HepG2 (cell line): ENCODE data around the gene B4GALT3. TPM values are rescaled to one million over a fixed set of nuclear protein-coding genes. Genes with fewer than 3 reads are reported as not detected.

Experiments used
- ATAC-seq: fragments of 200-7000 bp; cut with Tn5 transposase; 3 replicates; pipeline ENCODE4 v1.9.1; 2020; ENCODE audit warnings: mild to moderate bottlenecking, moderate library complexity
- BruUV-seq: library from RNA; stranded (reverse); fragments of 400-500 nt; replicated peaks from 2 replicates; lab custom pipeline; 2021; lab: Mats Ljungman, UMichigan
- CTCF ChIA-PET: fragments of 300-600 bp; formaldehyde crosslinking; extraction: SDS; loops from one replicate; lab custom pipeline; 2021; ENCODE audit warnings: low total read pairs, inconsistent platforms, low intra/inter-chr PET ratio; lab: Yijun Ruan, JAX
- POLR2A ChIA-PET: fragments of 350-600 bp; sonication (Branson Sonifier 250); formaldehyde crosslinking; loops from one replicate; lab custom pipeline; 2020; ENCODE audit warnings: antibody characterized with exemption, inconsistent platforms; lab: Yijun Ruan, JAX
- DNase-seq: peaks from one replicate; pipeline ENCODE4 v3.0.0-alpha.2; 2015; ENCODE audit warnings: low spot score
- FAIRE-seq: peaks from 3 replicates; lab custom pipeline; 2011; peaks lifted over from hg19 to GRCh38; lab: Jason Lieb, UNC
- H2AFZ ChIP-seq: one replicate; pipeline ENCODE4 v1.6.1; 2011; ENCODE audit warnings: low read length, inconsistent platforms
- H3K27ac ChIP-seq: fragments of 300-600 bp; 3 replicates; pipeline ENCODE4 v1.8.0; 2011; ENCODE audit warnings: mixed run types, mild to moderate bottlenecking, mixed read lengths, low read length, inconsistent platforms; ENCODE audit not compliant: insufficient read depth; ENCODE audit errors: extremely low read length
- H3K27me3 ChIP-seq, 2 experiments: fragments of 200-600 bp in 1 of 2; 2 replicates in 1 of 2; 3 replicates in 1 of 2; pipeline versions ENCODE4 v1.6.0 to v1.8.0; 2011; ENCODE audit warnings: low read length in 2 of 2, mild to moderate bottlenecking in 2 of 2, moderate library complexity in 2 of 2, inconsistent platforms in 1 of 2; ENCODE audit not compliant: insufficient read depth in 2 of 2, control insufficient read depth in 1 of 2
- H3K36me3 ChIP-seq, 2 experiments: fragments of 200-600 bp in 1 of 2; replicated peaks in 1 of 2; 2 replicates in 1 of 2; 3 replicates in 1 of 2; pipeline versions ENCODE4 v1.5.1 to v1.8.0; 2011; ENCODE audit warnings: low read length in 2 of 2, inconsistent platforms in 1 of 2; ENCODE audit not compliant: insufficient read depth in 2 of 2, control insufficient read depth in 1 of 2
- H3K4me1 ChIP-seq: 2 replicates; pipeline ENCODE4 v1.5.1; 2012; ENCODE audit warnings: low read length, inconsistent platforms; ENCODE audit not compliant: insufficient read depth
- H3K4me2 ChIP-seq: 2 replicates; pipeline ENCODE4 v1.6.0; 2011; ENCODE audit warnings: low read depth, low read length, inconsistent platforms
- H3K4me3 ChIP-seq, 3 experiments: fragments of 200-600 bp in 1 of 3; sonication (generic), shearing (Covaris generic) in 1 of 3; replicated peaks in 1 of 3; 2 replicates each; pipeline ENCODE4 v1.5.1; 2011 to 2016; ENCODE audit warnings: low read length in 3 of 3, inconsistent platforms in 2 of 3, low read depth in 2 of 3, mild to moderate bottlenecking in 2 of 3, control low read depth in 1 of 3, mixed read lengths in 1 of 3; ENCODE audit not compliant: insufficient read depth in 1 of 3
- H3K79me2 ChIP-seq: one replicate; pipeline ENCODE4 v1.6.1; 2011; ENCODE audit warnings: low read length, inconsistent platforms; ENCODE audit not compliant: insufficient read depth
- H3K9ac ChIP-seq: 2 replicates; pipeline ENCODE4 v1.6.0; 2011; ENCODE audit warnings: mild to moderate bottlenecking, low read depth, low read length, inconsistent platforms; ENCODE audit not compliant: insufficient read depth
- H3K9me3 ChIP-seq: 2 replicates; pipeline ENCODE4 v1.5.1; 2012; ENCODE audit warnings: mild to moderate bottlenecking, low read length
- H4K20me1 ChIP-seq: 2 replicates; pipeline ENCODE4 v1.6.0; 2011; ENCODE audit warnings: inconsistent platforms, mild to moderate bottlenecking, low read length, moderate library complexity; ENCODE audit not compliant: insufficient read depth
- ATF7 ChIP-seq, 2 experiments: fragments of 450-650 bp in 1 of 2; sonication (generic) in 1 of 2; formaldehyde crosslinking in 1 of 2; IDR thresholded peaks; 2 replicates each; pipeline versions ENCODE4 v1.4.0 to v1.6.1; 2016 to 2020; ENCODE audit warnings: antibody characterized with exemption in 1 of 2, mild to moderate bottlenecking in 1 of 2, missing genetic modification reagents in 1 of 2
- FLYWCH1 ChIP-seq: sonication (generic); formaldehyde crosslinking; IDR thresholded peaks from 2 replicates; pipeline ENCODE4 v1.8.1; 2023; ENCODE audit warnings: mild to moderate bottlenecking, missing genetic modification reagents
- FOXO1 ChIP-seq: sonication (generic); formaldehyde crosslinking; IDR thresholded peaks from 2 replicates; pipeline ENCODE4 v1.4.0; 2020; ENCODE audit warnings: missing genetic modification reagents
- NFATC3 ChIP-seq: sonication (generic); formaldehyde crosslinking; IDR thresholded peaks from 2 replicates; pipeline ENCODE4 v1.5.1; 2020; ENCODE audit warnings: mild to moderate bottlenecking, missing genetic modification reagents
- POLR2AphosphoS2 ChIP-seq: IDR thresholded peaks from 2 replicates; pipeline ENCODE4 v1.6.1; 2011; ENCODE audit warnings: low read depth, low read length, improper control_type of control experiment
- U2AF1 ChIP-seq: fragments of 200-400 bp; formaldehyde crosslinking; optimal IDR thresholded peaks from 2 replicates; pipeline ENCODE3; 2017; ENCODE audit warnings: mild to moderate bottlenecking, low read depth, low read length
- ZNF251 ChIP-seq: sonication (generic); formaldehyde crosslinking; IDR thresholded peaks from 2 replicates; pipeline ENCODE4 v1.9.0; 2021; ENCODE audit warnings: mild to moderate bottlenecking, missing genetic modification reagents
- ZNF44 ChIP-seq: sonication (generic); formaldehyde crosslinking; IDR thresholded peaks from 2 replicates; pipeline ENCODE4 v1.5.1; 2020; ENCODE audit warnings: mild to moderate bottlenecking, missing genetic modification reagents
- ZNF761 ChIP-seq: sonication (generic); formaldehyde crosslinking; conservative IDR thresholded peaks from 2 replicates; pipeline ENCODE4 v1.4.0; 2020; ENCODE audit warnings: mild to moderate bottlenecking, missing genetic modification reagents
- WGBS: methylation state at CpG from one replicate; pipeline ENCODE4 v1.1.6; 2017; ENCODE audit warnings: low lambda C conversion rate; 5-methylcytosine and 5-hydroxymethylcytosine counted together
- in situ Hi-C: cut with HindIII; loops from 2 replicates; pipeline ENCODE4 v1.10.0; 2017; ENCODE audit warnings: low pct_unique_long_range_greater_than_20kb; ENCODE audit not compliant: extremely low pct_ligation_motif_present
- intact Hi-C: fragments of 100-400 bp; cut with micrococcal nuclease; formaldehyde crosslinking; loops from one replicate; pipeline ENCODE4 v1.10.0; 2022; ENCODE audit not compliant: unreplicated experiment
- polyA plus RNA-seq, 8 experiments: library from polyadenylated mRNA; depleted of rRNA in 3 of 8; stranded (reverse) in 7 of 8; unstranded in 1 of 8; fragments of >200 nt; fragmentation: Illumina TruSeq in 4 of 8; extraction: Trizol in 4 of 8; gene quantifications; 2 replicates each; pipeline versions ENCODE4 v1.2.1 to v1.2.3, GENCODE V29; 2011 to 2016; ENCODE audit warnings: low read depth in 4 of 8, missing spikeins in 1 of 8, mixed read lengths in 1 of 8; ENCODE audit not compliant: insufficient read depth in 1 of 8
- total RNA-seq, 5 experiments: library from RNA; depleted of rRNA; stranded (reverse); fragments of >200 nt; fragmentation: Illumina TruSeq; extraction: Trizol; gene quantifications; 2 replicates each; pipeline ENCODE4 v1.2.3, GENCODE V29; 2016; ENCODE audit warnings: low read depth in 1 of 5
- TF ChIP-seq, protein P1 (sequence below): sonication (generic); formaldehyde crosslinking; conservative IDR thresholded peaks from 2 replicates; pipeline ENCODE4 v1.4.0; 2020; ENCODE audit warnings: missing genetic modification reagents
- TF ChIP-seq, protein P2 (sequence below): sonication (generic); formaldehyde crosslinking; IDR thresholded peaks from one replicate; pipeline ENCODE4 v1.5.1; 2020; ENCODE audit warnings: mild to moderate bottlenecking, missing genetic modification reagents; ENCODE audit errors: not compliant biosample characterization

Gene B4GALT3
- total and polyA plus RNA-seq, 2 of the 13 experiments (the other 11 are each of a cell fraction or from before 2014, with no cell fraction given), result 35.6 to 40.4 TPM

DNA sequence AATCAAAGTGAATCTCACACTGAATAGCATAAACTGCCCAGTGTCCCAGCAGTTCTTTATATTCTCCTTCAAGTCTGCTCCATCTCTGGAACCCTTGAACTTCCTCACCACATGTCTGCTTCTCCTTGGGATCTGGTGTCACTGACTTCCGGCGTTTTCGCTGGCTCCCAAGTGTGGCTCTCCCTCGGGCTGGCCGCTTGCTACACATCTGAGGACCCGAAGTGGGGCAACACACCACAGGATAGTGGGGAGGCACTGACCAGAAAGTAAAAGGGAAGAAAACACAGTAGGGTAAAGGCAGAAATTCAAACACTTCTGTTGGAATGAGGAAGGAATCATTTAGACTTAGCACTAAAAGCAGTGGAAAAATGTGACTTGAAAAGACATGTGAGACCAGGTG lies 54.3 kb downstream of the B4GALT3 start:
- Histone ChIP-seq H3K27me3 (no peaks in the 10 kb centered on the region), H3K36me3 (peaks cover 25 to 76% of the 10 kb centered on the region in 2 experiments), H4K20me1 (no peaks in the 10 kb centered on the region), H3K4me2 (no peak overlapping the region), H2AFZ (no peak overlapping the region), H3K9ac (no peak overlapping the region), H3K79me2 (peaks cover 24% of the 10 kb centered on the region), H3K4me3 (no peak overlapping the region), H3K9me3 (no peaks in the 10 kb centered on the region), H3K4me1 (peaks cover 17% of the 10 kb centered on the region), H3K27ac (no peak overlapping the region)
- ChIA-PET CTCF (no interaction called here), POLR2A (no interaction called here)
- FAIRE-seq (no peak), DNase-seq (no peak), ATAC-seq (no peak)
- no TSS peak for BruUV-seq
- in situ Hi-C loops (no loop called here), intact Hi-C loops (no loop called here)
- WGBS, result 97% methylated on average over 6 of the region's 6 CpGs
- TF ChIP-seq ZNF761 (CRISPR knock-in tag) (no peak), POLR2AphosphoS2 (no peak), FLYWCH1 (no peak), ZNF251 (CRISPR knock-in tag) (no peak), FOXO1 (CRISPR knock-in tag) (no peak), ATF7 (IDR thresholded peaks at IDR 0.05) (no peak), ATF7 (CRISPR knock-in tag; IDR thresholded peaks at IDR 0.05) (no peak), NFATC3 (no peak), ZNF44 (CRISPR knock-in tag) (no peak), U2AF1 (no peak)
- TF ChIP-seq, protein P1, sequence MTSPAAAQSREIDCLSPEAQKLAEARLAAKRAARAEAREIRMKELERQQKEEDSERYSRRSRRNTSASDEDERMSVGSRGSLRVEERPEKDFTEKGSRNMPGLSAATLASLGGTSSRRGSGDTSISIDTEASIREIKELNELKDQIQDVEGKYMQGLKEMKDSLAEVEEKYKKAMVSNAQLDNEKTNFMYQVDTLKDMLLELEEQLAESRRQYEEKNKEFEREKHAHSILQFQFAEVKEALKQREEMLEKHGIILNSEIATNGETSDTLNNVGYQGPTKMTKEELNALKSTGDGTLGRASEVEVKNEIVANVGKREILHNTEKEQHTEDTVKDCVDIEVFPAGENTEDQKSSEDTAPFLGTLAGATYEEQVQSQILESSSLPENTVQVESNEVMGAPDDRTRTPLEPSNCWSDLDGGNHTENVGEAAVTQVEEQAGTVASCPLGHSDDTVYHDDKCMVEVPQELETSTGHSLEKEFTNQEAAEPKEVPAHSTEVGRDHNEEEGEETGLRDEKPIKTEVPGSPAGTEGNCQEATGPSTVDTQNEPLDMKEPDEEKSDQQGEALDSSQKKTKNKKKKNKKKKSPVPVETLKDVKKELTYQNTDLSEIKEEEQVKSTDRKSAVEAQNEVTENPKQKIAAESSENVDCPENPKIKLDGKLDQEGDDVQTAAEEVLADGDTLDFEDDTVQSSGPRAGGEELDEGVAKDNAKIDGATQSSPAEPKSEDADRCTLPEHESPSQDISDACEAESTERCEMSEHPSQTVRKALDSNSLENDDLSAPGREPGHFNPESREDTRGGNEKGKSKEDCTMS (CRISPR knock-in tag), result no peak
- TF ChIP-seq, protein P2, sequence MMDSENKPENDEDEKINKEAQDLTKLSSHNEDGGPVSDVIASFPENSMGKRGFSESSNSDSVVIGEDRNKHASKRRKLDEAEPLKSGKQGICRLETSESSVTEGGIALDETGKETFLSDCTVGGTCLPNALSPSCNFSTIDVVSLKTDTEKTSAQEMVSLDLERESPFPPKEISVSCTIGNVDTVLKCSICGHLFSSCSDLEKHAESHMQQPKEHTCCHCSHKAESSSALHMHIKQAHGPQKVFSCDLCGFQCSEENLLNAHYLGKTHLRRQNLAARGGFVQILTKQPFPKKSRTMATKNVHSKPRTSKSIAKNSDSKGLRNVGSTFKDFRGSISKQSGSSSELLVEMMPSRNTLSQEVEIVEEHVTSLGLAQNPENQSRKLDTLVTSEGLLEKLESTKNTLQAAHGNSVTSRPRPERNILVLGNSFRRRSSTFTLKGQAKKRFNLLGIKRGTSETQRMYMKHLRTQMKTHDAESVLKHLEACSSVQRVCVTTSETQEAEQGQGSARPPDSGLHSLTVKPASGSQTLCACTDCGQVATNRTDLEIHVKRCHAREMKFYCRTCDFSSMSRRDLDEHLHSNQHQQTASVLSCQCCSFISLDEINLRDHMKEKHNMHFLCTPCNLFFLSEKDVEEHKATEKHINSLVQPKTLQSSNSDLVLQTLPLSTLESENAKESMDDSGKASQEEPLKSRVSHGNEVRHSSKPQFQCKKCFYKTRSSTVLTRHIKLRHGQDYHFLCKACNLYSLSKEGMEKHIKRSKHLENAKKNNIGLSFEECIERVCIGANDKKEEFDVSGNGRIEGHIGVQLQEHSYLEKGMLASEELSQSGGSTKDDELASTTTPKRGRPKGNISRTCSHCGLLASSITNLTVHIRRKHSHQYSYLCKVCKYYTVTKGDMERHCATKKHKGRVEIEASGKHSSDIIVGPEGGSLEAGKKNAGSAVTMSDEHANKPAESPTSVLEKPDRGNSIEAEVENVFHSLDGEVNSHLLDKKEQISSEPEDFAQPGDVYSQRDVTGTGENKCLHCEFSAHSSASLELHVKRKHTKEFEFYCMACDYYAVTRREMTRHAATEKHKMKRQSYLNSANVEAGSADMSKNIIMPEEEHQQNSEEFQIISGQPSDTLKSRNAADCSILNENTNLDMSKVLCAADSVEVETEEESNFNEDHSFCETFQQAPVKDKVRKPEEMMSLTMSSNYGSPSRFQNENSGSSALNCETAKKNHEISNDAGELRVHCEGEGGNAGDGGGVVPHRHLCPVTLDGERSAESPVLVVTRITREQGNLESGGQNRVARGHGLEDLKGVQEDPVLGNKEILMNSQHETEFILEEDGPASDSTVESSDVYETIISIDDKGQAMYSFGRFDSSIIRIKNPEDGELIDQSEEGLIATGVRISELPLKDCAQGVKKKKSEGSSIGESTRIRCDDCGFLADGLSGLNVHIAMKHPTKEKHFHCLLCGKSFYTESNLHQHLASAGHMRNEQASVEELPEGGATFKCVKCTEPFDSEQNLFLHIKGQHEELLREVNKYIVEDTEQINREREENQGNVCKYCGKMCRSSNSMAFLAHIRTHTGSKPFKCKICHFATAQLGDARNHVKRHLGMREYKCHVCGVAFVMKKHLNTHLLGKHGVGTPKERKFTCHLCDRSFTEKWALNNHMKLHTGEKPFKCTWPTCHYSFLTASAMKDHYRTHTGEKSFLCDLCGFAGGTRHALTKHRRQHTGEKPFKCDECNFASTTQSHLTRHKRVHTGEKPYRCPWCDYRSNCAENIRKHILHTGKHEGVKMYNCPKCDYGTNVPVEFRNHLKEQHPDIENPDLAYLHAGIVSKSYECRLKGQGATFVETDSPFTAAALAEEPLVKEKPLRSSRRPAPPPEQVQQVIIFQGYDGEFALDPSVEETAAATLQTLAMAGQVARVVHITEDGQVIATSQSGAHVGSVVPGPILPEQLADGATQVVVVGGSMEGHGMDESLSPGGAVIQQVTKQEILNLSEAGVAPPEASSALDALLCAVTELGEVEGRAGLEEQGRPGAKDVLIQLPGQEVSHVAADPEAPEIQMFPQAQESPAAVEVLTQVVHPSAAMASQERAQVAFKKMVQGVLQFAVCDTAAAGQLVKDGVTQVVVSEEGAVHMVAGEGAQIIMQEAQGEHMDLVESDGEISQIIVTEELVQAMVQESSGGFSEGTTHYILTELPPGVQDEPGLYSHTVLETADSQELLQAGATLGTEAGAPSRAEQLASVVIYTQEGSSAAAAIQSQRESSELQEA (CRISPR knock-in tag), result no peak
